ENCODE data around the gene IQCH. TPM values are rescaled to one million over a fixed set of nuclear protein-coding genes. Genes with fewer than 3 reads are reported as not detected.

IQCH gene
- polyA plus RNA-seq, 2 of the 4 experiments (the other 2 are of a cell fraction), result 1.5 to 3.8 TPM

DNA sequence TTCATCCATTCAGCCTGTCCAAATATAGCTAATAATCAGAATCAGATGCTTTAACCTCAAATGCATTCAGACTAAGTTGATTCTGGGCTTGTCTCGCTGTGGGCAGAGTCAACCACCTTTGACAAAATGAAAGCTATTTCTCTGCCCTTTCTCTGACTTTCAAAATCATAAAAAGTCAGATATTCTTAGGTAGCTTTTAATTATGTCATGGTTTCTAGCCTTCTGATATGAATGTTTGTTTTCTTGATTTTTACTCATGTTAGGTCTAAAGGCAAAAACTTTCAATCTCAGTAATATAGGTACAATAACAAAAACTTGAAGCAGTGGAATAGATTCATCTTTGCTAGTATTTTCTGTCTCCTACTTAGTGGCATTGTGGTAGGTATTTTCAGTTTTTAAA lies 241.0 kb downstream of the IQCH start:
- CTCF ChIA-PET, result interaction anchor here (0.8 to 2.4 kb wide), 4 partner anchors 13 to 342 kb away, joined by 3 to 8 read pairs (median 3); no protein-coding TSS in a partner anchor
- DNase-seq (ENCODE audit: low read depth in 1 of 2, low spot score in 1 of 2), result no peak
- Histone ChIP-seq H3K4me1 (no peaks in the 10 kb centered on the region), H3K4me3 (no peak overlapping the region), H3K4me2 (no peak overlapping the region), H3K9me3 (no peaks in the 10 kb centered on the region), H3K27ac (no peak overlapping the region)
- ATAC-seq, result no peak
- peak; percentile 89 for FAIRE-seq
- TF ChIP-seq RNF2 (IDR thresholded peaks at IDR 0.05; ENCODE audit: borderline replicate concordance, low read depth) (no peak), POLR2AphosphoS2 (conservative IDR thresholded peaks at IDR 0.05; ENCODE audit: low read length) (no peak), ESRRA (IDR thresholded peaks at IDR 0.05; ENCODE audit: borderline replicate concordance, low read length) (no peak), RARB (CRISPR knock-in tag; IDR thresholded peaks at IDR 0.05) (no peak), CEBPB (IDR thresholded peaks at IDR 0.05) (no peak), MAZ (IDR thresholded peaks at IDR 0.05; ENCODE audit: borderline replicate concordance, low read depth, low read length) (no peak), KDM1A (IDR thresholded peaks at IDR 0.05; ENCODE audit: low read depth) (no peak), RFX5 (IDR thresholded peaks at IDR 0.05) (no peak), HOXB13 (CRISPR knock-in tag; IDR thresholded peaks at IDR 0.05; ENCODE audit: low read depth) (no peak), EHF (CRISPR knock-in tag; IDR thresholded peaks at IDR 0.05) (no peak), RAD21 (conservative IDR thresholded peaks at IDR 0.05 in 1 of 2, IDR thresholded peaks at IDR 0.05 in 1 of 2) (no peak), HDAC2 (IDR thresholded peaks at IDR 0.05) (no peak)
- TF ChIP-seq, protein P1, sequence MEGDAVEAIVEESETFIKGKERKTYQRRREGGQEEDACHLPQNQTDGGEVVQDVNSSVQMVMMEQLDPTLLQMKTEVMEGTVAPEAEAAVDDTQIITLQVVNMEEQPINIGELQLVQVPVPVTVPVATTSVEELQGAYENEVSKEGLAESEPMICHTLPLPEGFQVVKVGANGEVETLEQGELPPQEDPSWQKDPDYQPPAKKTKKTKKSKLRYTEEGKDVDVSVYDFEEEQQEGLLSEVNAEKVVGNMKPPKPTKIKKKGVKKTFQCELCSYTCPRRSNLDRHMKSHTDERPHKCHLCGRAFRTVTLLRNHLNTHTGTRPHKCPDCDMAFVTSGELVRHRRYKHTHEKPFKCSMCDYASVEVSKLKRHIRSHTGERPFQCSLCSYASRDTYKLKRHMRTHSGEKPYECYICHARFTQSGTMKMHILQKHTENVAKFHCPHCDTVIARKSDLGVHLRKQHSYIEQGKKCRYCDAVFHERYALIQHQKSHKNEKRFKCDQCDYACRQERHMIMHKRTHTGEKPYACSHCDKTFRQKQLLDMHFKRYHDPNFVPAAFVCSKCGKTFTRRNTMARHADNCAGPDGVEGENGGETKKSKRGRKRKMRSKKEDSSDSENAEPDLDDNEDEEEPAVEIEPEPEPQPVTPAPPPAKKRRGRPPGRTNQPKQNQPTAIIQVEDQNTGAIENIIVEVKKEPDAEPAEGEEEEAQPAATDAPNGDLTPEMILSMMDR (IDR thresholded peaks at IDR 0.05), result no peak
- TF ChIP-seq, protein P2, sequence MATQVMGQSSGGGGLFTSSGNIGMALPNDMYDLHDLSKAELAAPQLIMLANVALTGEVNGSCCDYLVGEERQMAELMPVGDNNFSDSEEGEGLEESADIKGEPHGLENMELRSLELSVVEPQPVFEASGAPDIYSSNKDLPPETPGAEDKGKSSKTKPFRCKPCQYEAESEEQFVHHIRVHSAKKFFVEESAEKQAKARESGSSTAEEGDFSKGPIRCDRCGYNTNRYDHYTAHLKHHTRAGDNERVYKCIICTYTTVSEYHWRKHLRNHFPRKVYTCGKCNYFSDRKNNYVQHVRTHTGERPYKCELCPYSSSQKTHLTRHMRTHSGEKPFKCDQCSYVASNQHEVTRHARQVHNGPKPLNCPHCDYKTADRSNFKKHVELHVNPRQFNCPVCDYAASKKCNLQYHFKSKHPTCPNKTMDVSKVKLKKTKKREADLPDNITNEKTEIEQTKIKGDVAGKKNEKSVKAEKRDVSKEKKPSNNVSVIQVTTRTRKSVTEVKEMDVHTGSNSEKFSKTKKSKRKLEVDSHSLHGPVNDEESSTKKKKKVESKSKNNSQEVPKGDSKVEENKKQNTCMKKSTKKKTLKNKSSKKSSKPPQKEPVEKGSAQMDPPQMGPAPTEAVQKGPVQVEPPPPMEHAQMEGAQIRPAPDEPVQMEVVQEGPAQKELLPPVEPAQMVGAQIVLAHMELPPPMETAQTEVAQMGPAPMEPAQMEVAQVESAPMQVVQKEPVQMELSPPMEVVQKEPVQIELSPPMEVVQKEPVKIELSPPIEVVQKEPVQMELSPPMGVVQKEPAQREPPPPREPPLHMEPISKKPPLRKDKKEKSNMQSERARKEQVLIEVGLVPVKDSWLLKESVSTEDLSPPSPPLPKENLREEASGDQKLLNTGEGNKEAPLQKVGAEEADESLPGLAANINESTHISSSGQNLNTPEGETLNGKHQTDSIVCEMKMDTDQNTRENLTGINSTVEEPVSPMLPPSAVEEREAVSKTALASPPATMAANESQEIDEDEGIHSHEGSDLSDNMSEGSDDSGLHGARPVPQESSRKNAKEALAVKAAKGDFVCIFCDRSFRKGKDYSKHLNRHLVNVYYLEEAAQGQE (IDR thresholded peaks at IDR 0.05), result no peak
- TF ChIP-seq, protein P3, sequence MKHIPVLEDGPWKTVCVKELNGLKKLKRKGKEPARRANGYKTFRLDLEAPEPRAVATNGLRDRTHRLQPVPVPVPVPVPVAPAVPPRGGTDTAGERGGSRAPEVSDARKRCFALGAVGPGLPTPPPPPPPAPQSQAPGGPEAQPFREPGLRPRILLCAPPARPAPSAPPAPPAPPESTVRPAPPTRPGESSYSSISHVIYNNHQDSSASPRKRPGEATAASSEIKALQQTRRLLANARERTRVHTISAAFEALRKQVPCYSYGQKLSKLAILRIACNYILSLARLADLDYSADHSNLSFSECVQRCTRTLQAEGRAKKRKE (CRISPR knock-in tag; IDR thresholded peaks at IDR 0.05; ENCODE audit: low read depth), result no peak
- POLR2A ChIA-PET, result no interaction called here
- WGBS (ENCODE audit: missing lambda C conversion rate), result 89% methylated on average over 1 of the region's 1 CpG

DNA sequence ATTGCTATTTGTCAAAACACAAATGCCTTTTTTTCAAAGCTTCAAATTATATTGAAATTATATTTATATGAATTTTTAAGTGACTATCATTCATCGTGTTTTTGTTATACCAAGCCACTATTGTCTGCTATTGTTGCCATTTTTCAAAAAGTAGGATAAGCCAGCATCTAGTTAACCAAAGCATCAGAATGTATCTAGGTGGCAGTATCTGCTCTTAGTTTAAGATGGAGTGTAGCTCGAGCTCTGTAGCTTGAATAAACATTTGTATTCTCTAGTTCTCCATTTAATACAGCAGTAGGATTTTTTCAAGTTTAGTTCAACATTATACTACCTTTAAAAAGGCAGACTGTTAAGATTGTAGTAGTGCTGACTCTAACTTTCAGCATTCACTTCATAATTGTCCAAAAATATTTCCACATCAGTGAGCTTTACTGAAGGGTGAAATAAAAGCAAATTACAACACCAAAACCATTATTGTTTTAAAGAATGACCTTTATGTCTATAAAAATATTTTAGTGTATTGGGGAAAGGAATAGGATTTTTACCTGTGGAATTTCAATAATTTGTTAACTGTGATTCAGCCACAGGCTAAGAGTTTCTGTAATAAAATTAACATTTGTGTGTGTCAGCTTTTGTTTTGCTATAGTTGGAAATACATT lies 246.7 kb downstream of the IQCH start:
- no peaks in the 10 kb centered on the region for H3K9me3 ChIP-seq
- no peak overlapping the region for H3K27ac ChIP-seq
- DNase-seq (ENCODE audit: low read depth in 1 of 2, low spot score in 1 of 2), result peak in 1 of 2 experiments; percentile 33
- WGBS (ENCODE audit: missing lambda C conversion rate), result 17% methylated on average over 2 of the region's 2 CpGs
- no peaks in the 10 kb centered on the region for H3K4me1 ChIP-seq
- peak; percentile 83 for FAIRE-seq
- ChIA-PET POLR2A (no interaction called here), CTCF (interaction anchor here (0.6 to 4.9 kb wide), 13 partner anchors 9 to 598 kb away, joined by 3 to 30 read pairs (median 3); no protein-coding TSS in a partner anchor)
- H3K4me3 ChIP-seq, result no peak overlapping the region
- peak; percentile 62 to 77; a peak in 4 of 6 replicates for ATAC-seq
- H3K4me2 ChIP-seq, result no peak overlapping the region
- no peak for TF ChIP-seq NFE2L2 (conservative IDR thresholded peaks at IDR 0.05; ENCODE audit: low read length)
- TF ChIP-seq, protein P1 (IDR thresholded peaks at IDR 0.05), result peak; percentile 56
- no peak for TF ChIP-seq PHF8 (IDR thresholded peaks at IDR 0.05; ENCODE audit: borderline replicate concordance, low read depth)
- no peak for TF ChIP-seq ZC3H11A (IDR thresholded peaks at IDR 0.05)
- peak; percentile 50 for TF ChIP-seq SMC3 (IDR thresholded peaks at IDR 0.05)
- no peak for TF ChIP-seq FOSB (CRISPR knock-in tag; IDR thresholded peaks at IDR 0.05)
- TF ChIP-seq, protein P4, sequence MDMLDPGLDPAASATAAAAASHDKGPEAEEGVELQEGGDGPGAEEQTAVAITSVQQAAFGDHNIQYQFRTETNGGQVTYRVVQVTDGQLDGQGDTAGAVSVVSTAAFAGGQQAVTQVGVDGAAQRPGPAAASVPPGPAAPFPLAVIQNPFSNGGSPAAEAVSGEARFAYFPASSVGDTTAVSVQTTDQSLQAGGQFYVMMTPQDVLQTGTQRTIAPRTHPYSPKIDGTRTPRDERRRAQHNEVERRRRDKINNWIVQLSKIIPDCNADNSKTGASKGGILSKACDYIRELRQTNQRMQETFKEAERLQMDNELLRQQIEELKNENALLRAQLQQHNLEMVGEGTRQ (IDR thresholded peaks at IDR 0.05), result no peak
- TF ChIP-seq ZSCAN20 (CRISPR knock-in tag; IDR thresholded peaks at IDR 0.05), result no peak
- TF ChIP-seq, protein P5, sequence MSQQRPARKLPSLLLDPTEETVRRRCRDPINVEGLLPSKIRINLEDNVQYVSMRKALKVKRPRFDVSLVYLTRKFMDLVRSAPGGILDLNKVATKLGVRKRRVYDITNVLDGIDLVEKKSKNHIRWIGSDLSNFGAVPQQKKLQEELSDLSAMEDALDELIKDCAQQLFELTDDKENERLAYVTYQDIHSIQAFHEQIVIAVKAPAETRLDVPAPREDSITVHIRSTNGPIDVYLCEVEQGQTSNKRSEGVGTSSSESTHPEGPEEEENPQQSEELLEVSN (IDR thresholded peaks at IDR 0.05; ENCODE audit: borderline replicate concordance, low read depth), result no peak
- TF ChIP-seq, protein P6, sequence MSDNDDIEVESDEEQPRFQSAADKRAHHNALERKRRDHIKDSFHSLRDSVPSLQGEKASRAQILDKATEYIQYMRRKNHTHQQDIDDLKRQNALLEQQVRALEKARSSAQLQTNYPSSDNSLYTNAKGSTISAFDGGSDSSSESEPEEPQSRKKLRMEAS (IDR thresholded peaks at IDR 0.05), result no peak
- TF ChIP-seq FOSL2 (IDR thresholded peaks at IDR 0.05), result no peak
- TF ChIP-seq FOSL2 (CRISPR knock-in tag; IDR thresholded peaks at IDR 0.05), result no peak
- TF ChIP-seq RAD21 (conservative IDR thresholded peaks at IDR 0.05 in 1 of 2, IDR thresholded peaks at IDR 0.05 in 1 of 2), result peak; percentile 50 to 65; a peak in 4 of 5 replicates

Measured in A549 (cell line).